Neuronal stem cell (in vitro differentiated cells): ENCODE measurements around the gene TMC4.

Experiments
- DNase-seq: peaks from one replicate; pipeline ENCODE4 v3.0.0-alpha.2; 2013; ENCODE audit warnings: low spot score
- H2AFZ ChIP-seq: one replicate; pipeline ENCODE4 v1.6.1; 2013; ENCODE audit warnings: mild to moderate bottlenecking, low read length, inconsistent platforms
- H2AK5ac ChIP-seq: 2 replicates; pipeline ENCODE4 v1.6.1; 2013; ENCODE audit warnings: low read depth, mild to moderate bottlenecking, inconsistent platforms, low read length, moderate library complexity, mixed read lengths
- H2BK120ac ChIP-seq: 2 replicates; pipeline ENCODE4 v1.6.1; 2013; ENCODE audit warnings: low read depth, mild to moderate bottlenecking, inconsistent platforms, low read length, moderate library complexity, mixed read lengths
- H2BK12ac ChIP-seq: one replicate; pipeline ENCODE4 v1.6.1; 2013; ENCODE audit warnings: low read length, inconsistent platforms
- H2BK15ac ChIP-seq: 2 replicates; pipeline ENCODE4 v1.6.1; 2013; ENCODE audit warnings: mild to moderate bottlenecking, low read length, inconsistent platforms, mixed read lengths
- H2BK5ac ChIP-seq: one replicate; pipeline ENCODE4 v1.6.1; 2013; ENCODE audit warnings: inconsistent platforms, mild to moderate bottlenecking, low read length, moderate library complexity
- H3K14ac ChIP-seq: one replicate; pipeline ENCODE4 v1.6.1; 2013; ENCODE audit warnings: low read length, inconsistent platforms
- H3K18ac ChIP-seq: 2 replicates; pipeline ENCODE4 v1.6.1; 2013; ENCODE audit warnings: low read length, inconsistent platforms
- H3K23ac ChIP-seq: 2 replicates; pipeline ENCODE4 v1.6.1; 2013; ENCODE audit warnings: low read depth, mild to moderate bottlenecking, mixed read lengths, low read length, inconsistent platforms; ENCODE audit not compliant: poor library complexity
- H3K27ac ChIP-seq: replicated peaks from 3 replicates; pipeline ENCODE4 v1.5.1; 2013; ENCODE audit warnings: low read length, inconsistent platforms
- H3K27me3 ChIP-seq, 3 experiments: 2 replicates each; pipeline ENCODE4 v1.6.1; 2013; ENCODE audit warnings: low read length in 3 of 3, mild to moderate bottlenecking in 2 of 3, inconsistent platforms in 1 of 3, low read depth in 1 of 3, mixed read lengths in 1 of 3, moderate library complexity in 1 of 3; ENCODE audit not compliant: control insufficient read depth in 3 of 3, insufficient read depth in 3 of 3
- H3K36me3 ChIP-seq, 2 donors: replicated peaks in 1 of 2; 2 replicates each; pipeline ENCODE4 v1.6.1; 2013; ENCODE audit warnings: low read length in 2 of 2; ENCODE audit not compliant: control insufficient read depth in 2 of 2, insufficient read depth in 2 of 2
- H3K4ac ChIP-seq: 2 replicates; pipeline ENCODE4 v1.6.1; 2013; ENCODE audit warnings: inconsistent platforms, mild to moderate bottlenecking, low read length, moderate library complexity
- H3K4me1 ChIP-seq, 2 donors: 1 replicate in 1 of 2; 2 replicates in 1 of 2; pipeline ENCODE4 v1.6.1; 2013; ENCODE audit warnings: low read length in 2 of 2, low read depth in 1 of 2; ENCODE audit not compliant: control insufficient read depth in 2 of 2, insufficient read depth in 1 of 2
- H3K4me2 ChIP-seq: one replicate; pipeline ENCODE4 v1.6.1; 2013; ENCODE audit warnings: mild to moderate bottlenecking, low read length, inconsistent platforms; ENCODE audit not compliant: insufficient read depth, poor library complexity, severe bottlenecking
- H3K4me3 ChIP-seq, 2 donors: 2 replicates each; pipeline ENCODE4 v1.5.1; 2013; ENCODE audit warnings: low read length in 2 of 2, mild to moderate bottlenecking in 2 of 2, inconsistent platforms in 1 of 2, moderate library complexity in 1 of 2
- H3K79me1 ChIP-seq: one replicate; pipeline ENCODE4 v1.6.1; 2013; ENCODE audit warnings: low read depth, mild to moderate bottlenecking, inconsistent platforms, low read length, moderate library complexity
- H3K9ac ChIP-seq: one replicate; pipeline ENCODE4 v1.6.1; 2013; ENCODE audit warnings: mild to moderate bottlenecking, low read depth, low read length, inconsistent platforms; ENCODE audit not compliant: poor library complexity
- H3K9me3 ChIP-seq, 2 donors: replicated peaks in 1 of 2; 2 replicates each; pipeline versions ENCODE3 to v1.6.1; 2013; ENCODE audit warnings: low read length in 2 of 2, mild to moderate bottlenecking in 2 of 2, inconsistent platforms in 1 of 2, low read depth in 1 of 2, mixed read lengths in 1 of 2, moderate library complexity in 1 of 2; ENCODE audit not compliant: control insufficient read depth in 2 of 2, insufficient read depth in 1 of 2
- H4K8ac ChIP-seq: one replicate; pipeline ENCODE4 v1.6.1; 2013; ENCODE audit warnings: low read depth, mild to moderate bottlenecking, inconsistent platforms, low read length, moderate library complexity
- H4K91ac ChIP-seq: one replicate; pipeline ENCODE4 v1.6.1; 2013; ENCODE audit warnings: low read length, low read depth, mild to moderate bottlenecking, inconsistent platforms; ENCODE audit not compliant: poor library complexity
- WGBS, 2 donors: extraction: QIAGEN DNeasy Blood & Tissue Kit; methylation state at CpG; one replicate each; pipeline ENCODE4 v1.1.7; 2013; ENCODE audit warnings: missing lambda C conversion rate in 2 of 2, mixed read lengths in 1 of 2; ENCODE audit not compliant: insufficient read length in 2 of 2, insufficient replicate concordance in 1 of 2; ENCODE audit errors: extremely low coverage in 2 of 2; 5-methylcytosine and 5-hydroxymethylcytosine counted together

The TMC4 gene

DNA sequence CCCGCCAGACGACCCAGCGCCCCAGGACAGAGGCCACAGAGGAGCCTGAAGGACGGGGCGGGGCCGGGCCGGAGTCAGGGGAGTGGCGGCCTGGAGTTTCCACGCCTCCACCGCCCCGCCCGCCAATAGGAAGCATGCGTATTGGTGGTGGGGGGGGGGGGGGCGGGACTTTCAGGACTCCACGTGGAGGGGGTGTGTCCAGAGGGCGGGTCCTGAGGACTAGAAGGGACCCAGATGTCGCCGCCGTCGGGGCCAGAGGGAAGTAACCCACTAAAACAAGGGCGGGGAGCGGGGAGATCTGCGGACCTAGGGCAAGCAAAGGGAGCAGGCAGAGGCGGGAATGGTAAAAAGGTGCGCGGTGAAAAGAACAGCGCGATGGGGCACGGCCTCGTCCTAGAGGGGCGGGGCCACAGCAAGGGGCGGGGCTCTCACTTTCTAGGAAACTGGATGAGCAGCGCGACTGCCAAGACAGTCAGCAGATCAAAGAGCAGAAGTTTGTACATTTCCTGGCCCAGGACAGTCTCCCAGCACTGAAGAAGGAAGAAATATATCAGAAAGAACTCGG lies 10.6 kb downstream of the TMC4 start:
- Histone ChIP-seq H3K4me2 (peak overlapping the region; percentile 18), H4K91ac (no peak overlapping the region), H3K4ac (no peak overlapping the region), H3K4me1 (peaks cover 12 to 14% of the 10 kb centered on the region in 2 donors), H3K23ac (no peak overlapping the region), H3K36me3 (peaks cover 6 to 15% of the 10 kb centered on the region in 2 donors), H2BK120ac (no peak overlapping the region), H3K27ac (no peak overlapping the region), H3K9ac (no peak overlapping the region), H3K4me3 (no peak overlapping the region), H3K79me1 (no peaks in the 10 kb centered on the region), H2AFZ (no peak overlapping the region), H2BK12ac (no peak overlapping the region), H2BK5ac (no peak overlapping the region), H3K18ac (no peak overlapping the region), H3K14ac (no peak overlapping the region), H2BK15ac (no peak overlapping the region), H3K9me3 (peaks cover 14 to 20% of the 10 kb centered on the region in 2 donors), H4K8ac (no peak overlapping the region), H3K27me3 (peaks cover 0 to 3% (median 0%) of the 10 kb centered on the region in 3 experiments), H2AK5ac (no peak overlapping the region)
- no CpG with 5 or more reads among the region's 35 CpGs for WGBS, 2 donors
- DNase-seq, result no peak

DNA sequence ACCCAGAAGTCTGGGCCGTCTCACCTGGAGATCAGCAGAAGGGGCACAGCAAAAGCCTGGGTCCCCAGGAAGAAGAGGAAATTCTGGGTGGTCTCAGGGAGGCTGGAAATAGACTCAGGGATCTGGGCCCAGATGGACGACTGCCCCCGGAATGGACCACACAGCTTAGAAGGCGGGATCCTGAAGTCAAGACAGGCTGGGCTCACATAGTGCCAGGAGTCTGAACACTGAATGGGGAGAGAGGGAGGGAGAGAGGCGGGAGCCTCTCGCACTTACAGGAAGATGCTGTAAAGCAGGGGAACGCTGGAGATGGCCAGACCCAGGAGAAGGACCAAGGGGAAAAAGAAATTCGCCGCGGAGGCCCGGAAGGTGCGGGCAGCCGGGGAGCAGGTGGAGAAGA lies 12.1 kb downstream of the TMC4 start:
- peaks cover 12 to 14% of the 10 kb centered on the region in 2 donors for H3K4me1 ChIP-seq
- no peak overlapping the region for H3K4ac ChIP-seq
- no peak overlapping the region for H3K27ac ChIP-seq
- peak overlapping the region; percentile 85 for H3K4me2 ChIP-seq
- no CpG with 5 or more reads among the region's 13 CpGs for WGBS, 2 donors
- H2BK5ac ChIP-seq, result no peak overlapping the region
- no peak for DNase-seq
- H3K23ac ChIP-seq, result peak overlapping the region; percentile 13
- peak overlapping the region; percentile 62 to 79 for H3K4me3 ChIP-seq
- H4K8ac ChIP-seq, result no peak overlapping the region
- peaks cover 0 to 3% (median 0%) of the 10 kb centered on the region in 3 experiments for H3K27me3 ChIP-seq
- H3K18ac ChIP-seq, result no peak overlapping the region
- no peak overlapping the region for H2BK120ac ChIP-seq
- H3K9me3 ChIP-seq, result peaks cover 14 to 20% of the 10 kb centered on the region in 2 donors
- H3K79me1 ChIP-seq, result no peaks in the 10 kb centered on the region
- H2AK5ac ChIP-seq, result peak overlapping the region; percentile 58
- no peak overlapping the region for H3K14ac ChIP-seq
- peak overlapping the region; percentile 91 for H2AFZ ChIP-seq
- H3K36me3 ChIP-seq, result peaks cover 17 to 29% of the 10 kb centered on the region in 2 donors
- no peak overlapping the region for H2BK12ac ChIP-seq
- no peak overlapping the region for H4K91ac ChIP-seq
- no peak overlapping the region for H3K9ac ChIP-seq
- H2BK15ac ChIP-seq, result no peak overlapping the region

GRCh38 chr19:54160182-54160811 lies 12.7 kb downstream of the TMC4 start:
- no peaks in the 10 kb centered on the region for H3K79me1 ChIP-seq
- no peak overlapping the region for H2BK120ac ChIP-seq
- H2AFZ ChIP-seq, result peak overlapping the region; percentile 91
- H3K27me3 ChIP-seq, result peaks cover 0 to 3% (median 0%) of the 10 kb centered on the region in 3 experiments
- H4K91ac ChIP-seq, result no peak overlapping the region
- H2BK5ac ChIP-seq, result no peak overlapping the region
- H3K9me3 ChIP-seq, result peaks cover 12 to 20% of the 10 kb centered on the region in 2 donors
- no CpG with 5 or more reads among the region's 28 CpGs for WGBS, 2 donors
- peak overlapping the region; percentile 74 for H3K18ac ChIP-seq
- H4K8ac ChIP-seq, result no peak overlapping the region
- H2BK15ac ChIP-seq, result peak overlapping the region; percentile 10
- peaks cover 18 to 34% of the 10 kb centered on the region in 2 donors for H3K36me3 ChIP-seq
- H3K4me3 ChIP-seq, result peak overlapping the region; percentile 62 to 79
- H3K4me1 ChIP-seq, result peaks cover 12 to 14% of the 10 kb centered on the region in 2 donors
- peak overlapping the region; percentile 85 for H3K4me2 ChIP-seq
- H3K4ac ChIP-seq, result no peak overlapping the region
- peak overlapping the region; percentile 13 for H3K23ac ChIP-seq
- H3K14ac ChIP-seq, result no peak overlapping the region
- peak overlapping the region; percentile 58 for H2AK5ac ChIP-seq
- DNase-seq, result no peak
- H2BK12ac ChIP-seq, result no peak overlapping the region
- H3K27ac ChIP-seq, result peak overlapping the region; percentile 51
- H3K9ac ChIP-seq, result peak overlapping the region; percentile 86
